ENCODE data around the gene CACNB3.

DNA sequence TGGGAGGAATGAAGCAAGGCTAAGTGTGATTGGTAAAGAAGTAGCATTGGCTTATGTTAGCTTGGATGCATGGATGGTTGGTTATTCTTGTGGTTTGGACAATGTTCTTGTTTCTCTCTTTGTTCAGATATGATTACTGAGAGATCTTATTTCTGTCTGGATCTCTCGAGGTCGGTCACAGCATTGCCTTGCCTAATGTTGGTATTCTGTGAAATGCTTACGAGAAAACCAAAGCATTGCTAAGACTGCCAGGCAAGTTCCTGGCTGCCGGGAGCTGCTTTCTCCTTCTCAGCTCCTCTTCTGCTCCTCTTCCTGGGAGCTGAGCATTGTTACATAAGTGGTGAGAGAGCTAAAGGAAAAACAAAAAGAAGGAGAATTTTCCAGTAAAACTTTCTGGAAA, 54.8 kb downstream of the CACNB3 start:
- TF ChIP-seq CTCF (IDR thresholded peaks at IDR 0.05) (no peak), POLR2A (IDR thresholded peaks at IDR 0.05) (no peak)
